GM18870 (cell line): ENCODE measurements around the gene NDUFS1.

Experiments used
- ATAC-seq: cut with Tn5 transposase; IDR thresholded peaks from one replicate; pipeline ENCODE4 v1.9.1; 2021; ENCODE audit warnings: moderate library complexity; ENCODE audit not compliant: unreplicated experiment

NDUFS1 gene

GRCh38 chr2:206069417-206069816 lies 89.8 kb downstream of the NDUFS1 start:
- ATAC-seq, result no peak

GRCh38 chr2:206068207-206068606 lies 91.0 kb downstream of the NDUFS1 start:
- ATAC-seq, result no peak
